K562 (cell line): ENCODE data around the gene ZNF468. TPM values are rescaled to one million over a fixed set of nuclear protein-coding genes. Genes with fewer than 3 reads are reported as not detected.

ENCODE experiments used
- ATAC-seq: fragments of 200-7000 bp; cut with Tn5 transposase; 3 replicates; pipeline ENCODE4 v1.9.1; 2020; ENCODE audit warnings: moderate library complexity
- BruUV-seq: library from RNA; stranded (reverse); fragments of 400-500 nt; replicated peaks from 2 replicates; lab custom pipeline; 2021; lab: Mats Ljungman, UMichigan
- CTCF ChIA-PET: fragments of 300-600 bp; formaldehyde crosslinking; extraction: SDS; loops from one replicate; lab custom pipeline; 2021; ENCODE audit warnings: low intra/inter-chr PET ratio; lab: Yijun Ruan, JAX
- POLR2A ChIA-PET: fragments of 300-600, 350-650 bp; sonication (Branson Sonifier 250); formaldehyde crosslinking; extraction: SDS; loops from one replicate; lab custom pipeline; 2021; ENCODE audit warnings: antibody characterized with exemption, inconsistent platforms; lab: Yijun Ruan, JAX
- DNase-seq, 4 experiments: peaks; one replicate each; pipeline versions ENCODE4 v3.0.0 to v3.0.0-alpha.2; 2011 to 2018; ENCODE audit warnings: low spot score in 3 of 4, mixed read lengths in 3 of 4; ENCODE audit errors: extremely low read depth in 1 of 4
- FAIRE-seq: peaks from 2 replicates; lab custom pipeline; 2011; peaks lifted over from hg19 to GRCh38; lab: Jason Lieb, UNC
- H2AFZ ChIP-seq: 2 replicates; pipeline ENCODE4 v1.6.0; 2011; ENCODE audit warnings: low read depth, low read length, control low read depth, inconsistent platforms
- H3K27ac ChIP-seq: fragments of 200-600 bp; 3 replicates; pipeline ENCODE4 v1.8.0; 2011; ENCODE audit warnings: low read depth, mild to moderate bottlenecking, control low read depth, inconsistent platforms, low read length, moderate library complexity, mixed read lengths; ENCODE audit errors: extremely low read depth
- H3K27me3 ChIP-seq, 2 experiments: fragments of 300-600 bp in 1 of 2; 2 replicates in 1 of 2; 3 replicates in 1 of 2; pipeline versions ENCODE4 v1.6.0 to v1.8.0; 2011; ENCODE audit warnings: inconsistent platforms in 2 of 2, low read length in 2 of 2, mild to moderate bottlenecking in 1 of 2, mixed read lengths in 1 of 2, moderate library complexity in 1 of 2; ENCODE audit not compliant: control insufficient read depth in 2 of 2, insufficient read depth in 2 of 2
- H3K36me3 ChIP-seq: fragments of 300-600 bp; 3 replicates; pipeline ENCODE4 v1.8.0; 2011; ENCODE audit warnings: mild to moderate bottlenecking, low read length, inconsistent platforms; ENCODE audit not compliant: control insufficient read depth, insufficient read depth
- H3K4me1 ChIP-seq, 2 experiments: fragments of 200-600 bp in 1 of 2; replicated peaks in 1 of 2; 2 replicates in 1 of 2; 3 replicates in 1 of 2; pipeline versions ENCODE4 v1.5.1 to v1.8.0; 2011; ENCODE audit warnings: inconsistent platforms in 2 of 2, low read length in 2 of 2, mild to moderate bottlenecking in 1 of 2, mixed read lengths in 1 of 2, moderate library complexity in 1 of 2; ENCODE audit not compliant: control insufficient read depth in 2 of 2, insufficient read depth in 2 of 2
- H3K4me2 ChIP-seq: 2 replicates; pipeline ENCODE4 v1.6.1; 2011; ENCODE audit warnings: low read length, control low read depth, inconsistent platforms, mixed read lengths; ENCODE audit not compliant: insufficient read depth
- H3K4me3 ChIP-seq: fragments of 200-600 bp; sonication (generic), shearing (Covaris generic); 2 replicates; pipeline ENCODE4 v1.5.1; 2016; ENCODE audit warnings: control low read depth, inconsistent platforms
- H3K79me2 ChIP-seq: fragments of 200-600 bp; 3 replicates; pipeline ENCODE4 v1.8.0; 2011; ENCODE audit warnings: low read length, inconsistent platforms; ENCODE audit not compliant: control insufficient read depth, insufficient read depth
- H3K9ac ChIP-seq, 2 experiments: 2 replicates each; pipeline versions ENCODE4 v1.6.0 to v1.6.1; 2011; ENCODE audit warnings: low read depth in 2 of 2, low read length in 2 of 2, control low read depth in 1 of 2, inconsistent platforms in 1 of 2, mild to moderate bottlenecking in 1 of 2, mixed read lengths in 1 of 2; ENCODE audit not compliant: insufficient read depth in 1 of 2
- H3K9me1 ChIP-seq: one replicate; pipeline ENCODE4 v1.6.0; 2011; ENCODE audit warnings: inconsistent platforms, mild to moderate bottlenecking, low read length, moderate library complexity; ENCODE audit not compliant: control insufficient read depth, insufficient read depth
- H3K9me3 ChIP-seq: replicated peaks from 2 replicates; pipeline ENCODE4 v1.5.1; 2011; ENCODE audit warnings: low read depth, low read length, inconsistent platforms; ENCODE audit not compliant: control insufficient read depth, insufficient read depth
- H4K20me1 ChIP-seq: replicated peaks from 2 replicates; pipeline ENCODE4 v1.6.1; 2011; ENCODE audit warnings: low read length, inconsistent platforms, mixed read lengths; ENCODE audit not compliant: control insufficient read depth, insufficient read depth
- DACH1 ChIP-seq: fragments of 450-650 bp; IDR thresholded peaks from 2 replicates; pipeline ENCODE4 v1.6.1; 2018; ENCODE audit not compliant: partially characterized antibody
- GATA2 ChIP-seq: sonication (generic); formaldehyde crosslinking; IDR thresholded peaks from 2 replicates; pipeline ENCODE4 v1.4.0; 2020; ENCODE audit warnings: mild to moderate bottlenecking, missing genetic modification reagents
- NFIC ChIP-seq: fragments of 450-650 bp; IDR thresholded peaks from 2 replicates; pipeline ENCODE4 v1.6.1; 2017; ENCODE audit warnings: mild to moderate bottlenecking, inconsistent platforms
- NFIX ChIP-seq: fragments of 250-450 bp; sonication (Bioruptor Pico); IDR thresholded peaks from 2 replicates; pipeline ENCODE4 v1.4.0; 2020; ENCODE audit warnings: low read depth, mild to moderate bottlenecking, moderate library complexity
- POLR2AphosphoS5 ChIP-seq: IDR thresholded peaks from 2 replicates; pipeline ENCODE4 v1.6.1; 2011; ENCODE audit warnings: mild to moderate bottlenecking, low read depth, low read length, moderate library complexity; ENCODE audit not compliant: control insufficient read depth, insufficient read depth
- RBM25 ChIP-seq: fragments of 200-400 bp; formaldehyde crosslinking; IDR thresholded peaks from 2 replicates; pipeline ENCODE4 v1.6.1; 2018; ENCODE audit warnings: low read length, low read depth, moderate library complexity; ENCODE audit not compliant: severe bottlenecking
- WGBS: fragments of 100-300 bp; shearing (Covaris generic); methylation state at CpG from one replicate; pipeline ENCODE4 v1.1.6; 2016; ENCODE audit warnings: low coverage, mixed read lengths; ENCODE audit not compliant: insufficient coverage; ENCODE audit errors: missing lambda C conversion rate; 5-methylcytosine and 5-hydroxymethylcytosine counted together
- in situ Hi-C: fragments of 300-500 bp; cut with MboI; formaldehyde crosslinking; loops from 4 replicates; pipeline ENCODE4 v1.15.0; 2018; ENCODE audit warnings: inconsistent platforms, mixed read lengths
- intact Hi-C: fragments of 100-400 bp; cut with micrococcal nuclease; formaldehyde crosslinking; loops from 2 replicates; pipeline ENCODE4 v1.14.2; 2022
- polyA plus RNA-seq, 8 experiments: library from polyadenylated mRNA; depleted of rRNA in 4 of 8; stranded (reverse) in 5 of 8; unstranded in 3 of 8; fragments of >200 nt; fragmentation: Nextera tagmentation in 2 of 8; fragmentation: Illumina TruSeq in 1 of 8; extraction: Ambion mirVana in 2 of 8; extraction: Trizol in 1 of 8; gene quantifications; 2 replicates each; pipeline versions ENCODE4 v1.2.1 to v1.2.3, GENCODE V29; 2011 to 2014; ENCODE audit warnings: inconsistent platforms in 1 of 8, missing spikeins in 1 of 8
- total RNA-seq, 7 experiments: library from RNA; depleted of rRNA in 6 of 7; stranded (reverse); fragments of >200 nt in 6 of 7; fragmentation: Illumina TruSeq in 2 of 7; extraction: Trizol in 2 of 7; gene quantifications; 2 replicates each; pipeline versions ENCODE4 v1.2.1 to v1.2.3, GENCODE V29; 2011 to 2021; ENCODE audit warnings: low replicate concordance in 1 of 7
- TF ChIP-seq, protein P1 (sequence below): sonication (generic); formaldehyde crosslinking; IDR thresholded peaks from 2 replicates; pipeline ENCODE4 v1.8.1; 2023; ENCODE audit warnings: mild to moderate bottlenecking, missing genetic modification reagents
- TF ChIP-seq, protein P2 (sequence below), 3 experiments: fragments of 200-800 bp in 1 of 3; fragments of 250-450 bp in 1 of 3; fragments of 450-650 bp in 1 of 3; sonication (Bioruptor Pico) in 1 of 3; sonication (Bioruptor generic) in 1 of 3; formaldehyde crosslinking in 1 of 3; IDR thresholded peaks; 2 replicates each; pipeline versions ENCODE4 v1.6.1 to v1.8.0; 2016 to 2022; ENCODE audit warnings: mild to moderate bottlenecking in 2 of 3, missing genetic modification characterization in 2 of 3, missing compliant biosample characterization in 1 of 3, moderate library complexity in 1 of 3
- TF ChIP-seq, protein P3 (sequence below): fragments of 200-800 bp; sonication (Bioruptor generic); IDR thresholded peaks from 2 replicates; pipeline ENCODE4 v1.6.1; 2016; ENCODE audit warnings: missing genetic modification characterization, missing compliant biosample characterization

The ZNF468 gene
- total and polyA plus RNA-seq, 9 of the 15 experiments (the other 6 are each of a cell fraction or from before 2014, with no cell fraction given) = 15.9 to 36.2 (median 23.2) TPM

DNA sequence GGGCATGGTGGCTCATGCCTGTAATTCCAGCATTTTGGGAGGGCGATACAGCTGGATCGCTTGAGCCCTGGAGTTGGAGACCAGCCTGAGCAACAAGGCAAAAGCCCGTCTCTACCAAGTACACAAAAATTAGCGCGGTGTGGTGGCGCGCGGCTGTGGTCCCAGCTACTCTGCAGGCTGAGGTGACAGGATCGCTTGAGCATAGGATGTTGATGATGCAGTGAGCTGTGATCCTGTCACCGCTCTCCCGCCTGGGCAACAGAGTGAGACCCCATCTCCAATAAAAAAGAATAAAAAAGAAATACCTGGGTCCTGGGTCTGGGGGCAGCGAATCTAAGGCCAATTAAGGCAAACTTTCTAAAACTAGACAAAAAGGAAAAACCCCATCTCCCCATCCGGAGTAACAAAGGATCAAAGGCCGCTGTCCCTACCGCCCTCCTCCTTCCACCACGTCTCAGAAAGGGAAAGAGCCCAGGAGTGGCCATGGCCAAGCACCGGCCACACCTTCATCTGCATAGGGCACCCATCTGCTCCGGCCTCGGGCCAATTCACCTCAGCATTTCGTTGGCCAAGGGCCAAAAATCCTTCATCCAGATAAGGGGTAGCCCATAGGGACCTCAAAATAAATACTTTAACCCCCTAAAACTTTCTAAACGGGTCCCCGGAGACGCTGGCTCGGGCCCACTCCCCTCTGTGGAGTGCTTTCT, 39.2 kb upstream of the ZNF468 start:
- peak; percentile 19 for FAIRE-seq
- Histone ChIP-seq H3K36me3 (peaks cover 28% of the 10 kb centered on the region; the same call in 1 of the 3 replicates), H3K27ac (peak overlapping the region; percentile 92), H3K27me3 (no peaks in the 10 kb centered on the region), H3K9me3 (no peaks in the 10 kb centered on the region), H3K4me2 (peak overlapping the region; percentile 86), H3K4me3 (peak overlapping the region; percentile 63), H3K79me2 (peaks cover 55% of the 10 kb centered on the region), H3K9ac (peak overlapping the region; percentile 97 to 99), H2AFZ (peak overlapping the region; percentile 80), H4K20me1 (no peaks in the 10 kb centered on the region; the same call in 1 of the 2 replicates), H3K4me1 (peaks cover 2 to 25% of the 10 kb centered on the region in 2 experiments; a peak in 4 of 5 replicates), H3K9me1 (peaks cover under 1% of the 10 kb centered on the region)
- DNase-seq = peak; percentile 49 to 73 (median 55)
- CTCF ChIA-PET = no interaction called here
- POLR2A ChIA-PET = no interaction called here
- BruUV-seq = no TSS peak
- intact Hi-C loops = loop anchor here (5.0 kb wide), 1 partner anchor 41 kb away; no protein-coding TSS in a partner anchor
- in situ Hi-C loops = no loop called here
- ATAC-seq = peak; percentile 76
- 26% methylated on average over 24 of the region's 24 CpGs for WGBS
- TF ChIP-seq, protein P1, sequence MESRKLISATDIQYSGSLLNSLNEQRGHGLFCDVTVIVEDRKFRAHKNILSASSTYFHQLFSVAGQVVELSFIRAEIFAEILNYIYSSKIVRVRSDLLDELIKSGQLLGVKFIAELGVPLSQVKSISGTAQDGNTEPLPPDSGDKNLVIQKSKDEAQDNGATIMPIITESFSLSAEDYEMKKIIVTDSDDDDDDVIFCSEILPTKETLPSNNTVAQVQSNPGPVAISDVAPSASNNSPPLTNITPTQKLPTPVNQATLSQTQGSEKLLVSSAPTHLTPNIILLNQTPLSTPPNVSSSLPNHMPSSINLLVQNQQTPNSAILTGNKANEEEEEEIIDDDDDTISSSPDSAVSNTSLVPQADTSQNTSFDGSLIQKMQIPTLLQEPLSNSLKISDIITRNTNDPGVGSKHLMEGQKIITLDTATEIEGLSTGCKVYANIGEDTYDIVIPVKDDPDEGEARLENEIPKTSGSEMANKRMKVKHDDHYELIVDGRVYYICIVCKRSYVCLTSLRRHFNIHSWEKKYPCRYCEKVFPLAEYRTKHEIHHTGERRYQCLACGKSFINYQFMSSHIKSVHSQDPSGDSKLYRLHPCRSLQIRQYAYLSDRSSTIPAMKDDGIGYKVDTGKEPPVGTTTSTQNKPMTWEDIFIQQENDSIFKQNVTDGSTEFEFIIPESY (CRISPR knock-in tag) = peak; percentile 85
- TF ChIP-seq, protein P2, sequence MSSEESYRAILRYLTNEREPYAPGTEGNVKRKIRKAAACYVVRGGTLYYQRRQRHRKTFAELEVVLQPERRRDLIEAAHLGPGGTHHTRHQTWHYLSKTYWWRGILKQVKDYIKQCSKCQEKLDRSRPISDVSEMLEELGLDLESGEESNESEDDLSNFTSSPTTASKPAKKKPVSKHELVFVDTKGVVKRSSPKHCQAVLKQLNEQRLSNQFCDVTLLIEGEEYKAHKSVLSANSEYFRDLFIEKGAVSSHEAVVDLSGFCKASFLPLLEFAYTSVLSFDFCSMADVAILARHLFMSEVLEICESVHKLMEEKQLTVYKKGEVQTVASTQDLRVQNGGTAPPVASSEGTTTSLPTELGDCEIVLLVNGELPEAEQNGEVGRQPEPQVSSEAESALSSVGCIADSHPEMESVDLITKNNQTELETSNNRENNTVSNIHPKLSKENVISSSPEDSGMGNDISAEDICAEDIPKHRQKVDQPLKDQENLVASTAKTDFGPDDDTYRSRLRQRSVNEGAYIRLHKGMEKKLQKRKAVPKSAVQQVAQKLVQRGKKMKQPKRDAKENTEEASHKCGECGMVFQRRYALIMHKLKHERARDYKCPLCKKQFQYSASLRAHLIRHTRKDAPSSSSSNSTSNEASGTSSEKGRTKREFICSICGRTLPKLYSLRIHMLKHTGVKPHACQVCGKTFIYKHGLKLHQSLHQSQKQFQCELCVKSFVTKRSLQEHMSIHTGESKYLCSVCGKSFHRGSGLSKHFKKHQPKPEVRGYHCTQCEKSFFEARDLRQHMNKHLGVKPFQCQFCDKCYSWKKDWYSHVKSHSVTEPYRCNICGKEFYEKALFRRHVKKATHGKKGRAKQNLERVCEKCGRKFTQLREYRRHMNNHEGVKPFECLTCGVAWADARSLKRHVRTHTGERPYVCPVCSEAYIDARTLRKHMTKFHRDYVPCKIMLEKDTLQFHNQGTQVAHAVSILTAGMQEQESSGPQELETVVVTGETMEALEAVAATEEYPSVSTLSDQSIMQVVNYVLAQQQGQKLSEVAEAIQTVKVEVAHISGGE (CRISPR knock-in tag; IDR thresholded peaks at IDR 0.05) = no peak
- TF ChIP-seq GATA2 (CRISPR knock-in tag) (peak; percentile 38; the same call in 1 of the 2 replicates), NFIC (peak; percentile 98), RBM25 (peak; percentile 37), POLR2AphosphoS5 (0 out of 2 replicates have a peak, but pooled peaks have one; percentile 25), NFIX (CRISPR knock-in tag) (peak; percentile 83), DACH1 (no peak)
- TF ChIP-seq, protein P3, sequence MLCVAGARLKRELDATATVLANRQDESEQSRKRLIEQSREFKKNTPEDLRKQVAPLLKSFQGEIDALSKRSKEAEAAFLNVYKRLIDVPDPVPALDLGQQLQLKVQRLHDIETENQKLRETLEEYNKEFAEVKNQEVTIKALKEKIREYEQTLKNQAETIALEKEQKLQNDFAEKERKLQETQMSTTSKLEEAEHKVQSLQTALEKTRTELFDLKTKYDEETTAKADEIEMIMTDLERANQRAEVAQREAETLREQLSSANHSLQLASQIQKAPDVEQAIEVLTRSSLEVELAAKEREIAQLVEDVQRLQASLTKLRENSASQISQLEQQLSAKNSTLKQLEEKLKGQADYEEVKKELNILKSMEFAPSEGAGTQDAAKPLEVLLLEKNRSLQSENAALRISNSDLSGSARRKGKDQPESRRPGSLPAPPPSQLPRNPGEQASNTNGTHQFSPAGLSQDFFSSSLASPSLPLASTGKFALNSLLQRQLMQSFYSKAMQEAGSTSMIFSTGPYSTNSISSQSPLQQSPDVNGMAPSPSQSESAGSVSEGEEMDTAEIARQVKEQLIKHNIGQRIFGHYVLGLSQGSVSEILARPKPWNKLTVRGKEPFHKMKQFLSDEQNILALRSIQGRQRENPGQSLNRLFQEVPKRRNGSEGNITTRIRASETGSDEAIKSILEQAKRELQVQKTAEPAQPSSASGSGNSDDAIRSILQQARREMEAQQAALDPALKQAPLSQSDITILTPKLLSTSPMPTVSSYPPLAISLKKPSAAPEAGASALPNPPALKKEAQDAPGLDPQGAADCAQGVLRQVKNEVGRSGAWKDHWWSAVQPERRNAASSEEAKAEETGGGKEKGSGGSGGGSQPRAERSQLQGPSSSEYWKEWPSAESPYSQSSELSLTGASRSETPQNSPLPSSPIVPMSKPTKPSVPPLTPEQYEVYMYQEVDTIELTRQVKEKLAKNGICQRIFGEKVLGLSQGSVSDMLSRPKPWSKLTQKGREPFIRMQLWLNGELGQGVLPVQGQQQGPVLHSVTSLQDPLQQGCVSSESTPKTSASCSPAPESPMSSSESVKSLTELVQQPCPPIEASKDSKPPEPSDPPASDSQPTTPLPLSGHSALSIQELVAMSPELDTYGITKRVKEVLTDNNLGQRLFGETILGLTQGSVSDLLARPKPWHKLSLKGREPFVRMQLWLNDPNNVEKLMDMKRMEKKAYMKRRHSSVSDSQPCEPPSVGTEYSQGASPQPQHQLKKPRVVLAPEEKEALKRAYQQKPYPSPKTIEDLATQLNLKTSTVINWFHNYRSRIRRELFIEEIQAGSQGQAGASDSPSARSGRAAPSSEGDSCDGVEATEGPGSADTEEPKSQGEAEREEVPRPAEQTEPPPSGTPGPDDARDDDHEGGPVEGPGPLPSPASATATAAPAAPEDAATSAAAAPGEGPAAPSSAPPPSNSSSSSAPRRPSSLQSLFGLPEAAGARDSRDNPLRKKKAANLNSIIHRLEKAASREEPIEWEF (CRISPR knock-in tag) = 0 out of 2 replicates have a peak, but pooled peaks have one; percentile 34
